ENCODE results near the gene CDS1.

DNA sequence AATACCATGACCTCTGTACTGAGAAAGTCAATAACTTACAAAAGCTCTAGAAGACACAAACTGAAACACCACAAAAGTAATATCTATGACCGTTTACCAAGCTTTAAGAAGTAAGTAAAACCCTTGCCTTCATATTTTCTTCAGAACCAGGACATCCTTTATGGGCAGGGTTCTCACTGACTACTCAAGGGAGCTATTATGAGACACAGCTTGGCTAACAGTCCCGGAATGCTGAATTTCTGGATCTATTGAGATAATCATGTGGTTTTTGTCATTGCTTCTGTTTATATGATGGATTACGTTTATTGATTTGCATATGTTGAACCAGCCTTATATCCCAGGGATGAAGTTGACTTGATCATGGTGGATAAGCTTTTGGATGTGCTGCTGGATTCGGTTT lies 19.9 kb upstream of the CDS1 start:
- TF ChIP-seq, protein P1, sequence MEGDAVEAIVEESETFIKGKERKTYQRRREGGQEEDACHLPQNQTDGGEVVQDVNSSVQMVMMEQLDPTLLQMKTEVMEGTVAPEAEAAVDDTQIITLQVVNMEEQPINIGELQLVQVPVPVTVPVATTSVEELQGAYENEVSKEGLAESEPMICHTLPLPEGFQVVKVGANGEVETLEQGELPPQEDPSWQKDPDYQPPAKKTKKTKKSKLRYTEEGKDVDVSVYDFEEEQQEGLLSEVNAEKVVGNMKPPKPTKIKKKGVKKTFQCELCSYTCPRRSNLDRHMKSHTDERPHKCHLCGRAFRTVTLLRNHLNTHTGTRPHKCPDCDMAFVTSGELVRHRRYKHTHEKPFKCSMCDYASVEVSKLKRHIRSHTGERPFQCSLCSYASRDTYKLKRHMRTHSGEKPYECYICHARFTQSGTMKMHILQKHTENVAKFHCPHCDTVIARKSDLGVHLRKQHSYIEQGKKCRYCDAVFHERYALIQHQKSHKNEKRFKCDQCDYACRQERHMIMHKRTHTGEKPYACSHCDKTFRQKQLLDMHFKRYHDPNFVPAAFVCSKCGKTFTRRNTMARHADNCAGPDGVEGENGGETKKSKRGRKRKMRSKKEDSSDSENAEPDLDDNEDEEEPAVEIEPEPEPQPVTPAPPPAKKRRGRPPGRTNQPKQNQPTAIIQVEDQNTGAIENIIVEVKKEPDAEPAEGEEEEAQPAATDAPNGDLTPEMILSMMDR (IDR thresholded peaks at IDR 0.05), result no peak
- no peak for TF ChIP-seq POLR2AphosphoS5 (IDR thresholded peaks at IDR 0.05; ENCODE audit: low read depth, low read length)
- TF ChIP-seq TCF7L2 (IDR thresholded peaks at IDR 0.05; ENCODE audit: low read depth, low read length), result no peak
- TF ChIP-seq, protein P2, sequence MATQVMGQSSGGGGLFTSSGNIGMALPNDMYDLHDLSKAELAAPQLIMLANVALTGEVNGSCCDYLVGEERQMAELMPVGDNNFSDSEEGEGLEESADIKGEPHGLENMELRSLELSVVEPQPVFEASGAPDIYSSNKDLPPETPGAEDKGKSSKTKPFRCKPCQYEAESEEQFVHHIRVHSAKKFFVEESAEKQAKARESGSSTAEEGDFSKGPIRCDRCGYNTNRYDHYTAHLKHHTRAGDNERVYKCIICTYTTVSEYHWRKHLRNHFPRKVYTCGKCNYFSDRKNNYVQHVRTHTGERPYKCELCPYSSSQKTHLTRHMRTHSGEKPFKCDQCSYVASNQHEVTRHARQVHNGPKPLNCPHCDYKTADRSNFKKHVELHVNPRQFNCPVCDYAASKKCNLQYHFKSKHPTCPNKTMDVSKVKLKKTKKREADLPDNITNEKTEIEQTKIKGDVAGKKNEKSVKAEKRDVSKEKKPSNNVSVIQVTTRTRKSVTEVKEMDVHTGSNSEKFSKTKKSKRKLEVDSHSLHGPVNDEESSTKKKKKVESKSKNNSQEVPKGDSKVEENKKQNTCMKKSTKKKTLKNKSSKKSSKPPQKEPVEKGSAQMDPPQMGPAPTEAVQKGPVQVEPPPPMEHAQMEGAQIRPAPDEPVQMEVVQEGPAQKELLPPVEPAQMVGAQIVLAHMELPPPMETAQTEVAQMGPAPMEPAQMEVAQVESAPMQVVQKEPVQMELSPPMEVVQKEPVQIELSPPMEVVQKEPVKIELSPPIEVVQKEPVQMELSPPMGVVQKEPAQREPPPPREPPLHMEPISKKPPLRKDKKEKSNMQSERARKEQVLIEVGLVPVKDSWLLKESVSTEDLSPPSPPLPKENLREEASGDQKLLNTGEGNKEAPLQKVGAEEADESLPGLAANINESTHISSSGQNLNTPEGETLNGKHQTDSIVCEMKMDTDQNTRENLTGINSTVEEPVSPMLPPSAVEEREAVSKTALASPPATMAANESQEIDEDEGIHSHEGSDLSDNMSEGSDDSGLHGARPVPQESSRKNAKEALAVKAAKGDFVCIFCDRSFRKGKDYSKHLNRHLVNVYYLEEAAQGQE (IDR thresholded peaks at IDR 0.05; ENCODE audit: insufficient read depth in 1 of 2, low read depth in 2 of 2, low read length in 1 of 2), result no peak
